Measurements from ENCODE around the gene PDK2. TPM values are rescaled to one million over a fixed set of nuclear protein-coding genes. Genes with fewer than 3 reads are reported as not detected.
A peak's percentile ranks its signal among the peaks of the same experiment; 100 is the strongest.

Gene PDK2
- total RNA-seq, 4 donors from 2014 or later: 111 to 335 (median 124) TPM

- H3K4me3 ChIP-seq: no peak overlapping the region
These were observed 45.1 kb downstream of the PDK2 start for GRCh38 chr17:50139950-50140885.

DNA sequence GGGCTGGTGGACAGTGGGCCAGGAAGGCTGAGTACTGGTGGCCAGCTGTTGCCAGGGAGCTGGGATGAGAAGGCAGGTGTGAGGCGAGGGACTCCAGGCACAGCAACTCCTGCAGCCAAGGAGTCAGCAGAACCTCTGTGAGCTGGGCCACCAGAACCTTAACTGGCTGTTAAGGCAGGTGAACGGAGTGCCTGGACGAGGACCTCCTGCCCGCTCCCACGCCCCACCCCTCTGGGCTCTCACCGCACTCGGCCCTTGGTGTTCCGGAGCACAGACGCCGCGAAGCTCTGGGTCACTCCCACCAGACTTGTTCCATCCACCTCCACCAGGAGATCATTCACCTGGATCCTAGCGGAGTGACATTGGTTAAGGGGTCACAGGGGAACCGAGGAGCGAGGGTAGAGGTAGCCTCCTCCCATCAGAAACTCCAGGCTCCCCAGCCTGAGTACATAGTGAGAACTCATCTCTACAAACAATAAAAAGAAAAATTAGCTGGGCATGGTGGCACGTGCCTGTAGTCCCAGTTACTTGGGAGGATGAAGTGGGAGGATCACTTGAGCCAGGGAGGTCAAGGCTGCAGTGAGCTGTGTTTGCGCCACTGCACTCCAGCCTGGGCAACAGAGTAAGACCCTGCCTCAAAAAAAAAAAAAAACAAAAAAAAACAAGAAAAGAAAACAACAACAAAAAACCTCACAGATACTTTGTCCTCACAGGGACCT lies 46.0 kb downstream of the PDK2 start:
- H3K27ac ChIP-seq: peak overlapping the region in 3 of 4 donors; percentile 27 to 60 (median 53)

More at GRCh38 chr17:50139950-50140885, 45.1 kb downstream of the PDK2 start:
- no peaks in the 10 kb centered on the region for H3K27me3 ChIP-seq
- H3K36me3 ChIP-seq: peaks cover 0 to 66% of the 10 kb centered on the region in 2 donors
- no peak for TF ChIP-seq POLR2A (IDR thresholded peaks at IDR 0.05)
- TF ChIP-seq, protein P1, sequence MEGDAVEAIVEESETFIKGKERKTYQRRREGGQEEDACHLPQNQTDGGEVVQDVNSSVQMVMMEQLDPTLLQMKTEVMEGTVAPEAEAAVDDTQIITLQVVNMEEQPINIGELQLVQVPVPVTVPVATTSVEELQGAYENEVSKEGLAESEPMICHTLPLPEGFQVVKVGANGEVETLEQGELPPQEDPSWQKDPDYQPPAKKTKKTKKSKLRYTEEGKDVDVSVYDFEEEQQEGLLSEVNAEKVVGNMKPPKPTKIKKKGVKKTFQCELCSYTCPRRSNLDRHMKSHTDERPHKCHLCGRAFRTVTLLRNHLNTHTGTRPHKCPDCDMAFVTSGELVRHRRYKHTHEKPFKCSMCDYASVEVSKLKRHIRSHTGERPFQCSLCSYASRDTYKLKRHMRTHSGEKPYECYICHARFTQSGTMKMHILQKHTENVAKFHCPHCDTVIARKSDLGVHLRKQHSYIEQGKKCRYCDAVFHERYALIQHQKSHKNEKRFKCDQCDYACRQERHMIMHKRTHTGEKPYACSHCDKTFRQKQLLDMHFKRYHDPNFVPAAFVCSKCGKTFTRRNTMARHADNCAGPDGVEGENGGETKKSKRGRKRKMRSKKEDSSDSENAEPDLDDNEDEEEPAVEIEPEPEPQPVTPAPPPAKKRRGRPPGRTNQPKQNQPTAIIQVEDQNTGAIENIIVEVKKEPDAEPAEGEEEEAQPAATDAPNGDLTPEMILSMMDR (IDR thresholded peaks at IDR 0.05 in 4 of 5, conservative IDR thresholded peaks at IDR 0.05 in 1 of 5): peak; percentile 93 to 98 (median 97)
- H3K4me1 ChIP-seq: peaks cover 5 to 19% of the 10 kb centered on the region in 2 donors
- peak; percentile 71 to 82 for ATAC-seq
- intact Hi-C loops (cut with DNase I; ENCODE audit: low total_unique reads): loop anchor here (1.0 kb wide), 1 partner anchor 21 kb away; no protein-coding TSS in a partner anchor
- H3K27ac ChIP-seq: peak overlapping the region in 3 of 4 donors; percentile 34 to 60 (median 53)
- peak; percentile 57 to 78 for DNase-seq
- in situ Hi-C loops (cut with MboI; ENCODE audit: low sequenced_read_pairs in 4 of 4): no loop called here
- no peaks in the 10 kb centered on the region for H3K9me3 ChIP-seq

DNA sequence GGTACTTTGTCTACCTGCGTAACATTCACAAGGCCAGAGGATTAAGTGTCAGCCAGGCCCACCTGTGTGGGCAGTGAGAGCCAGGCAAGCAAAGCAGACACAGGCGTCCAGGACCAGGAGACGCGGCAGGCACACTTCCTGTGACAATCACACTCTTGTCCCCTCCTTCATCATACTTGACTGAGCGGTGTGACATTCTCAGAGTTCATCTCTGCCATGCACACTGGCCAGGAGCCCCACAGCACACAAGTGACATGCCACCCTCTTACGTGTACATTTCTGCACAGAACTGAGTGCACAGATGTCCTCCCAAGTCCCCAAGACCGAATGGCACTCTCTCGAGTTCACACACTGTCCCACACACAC lies 46.6 kb downstream of the PDK2 start:
- intact Hi-C loops (cut with DNase I; ENCODE audit: low total_unique reads): no loop called here
- Histone ChIP-seq H3K27ac (peak overlapping the region in 1 of 4 donors; percentile 10), H3K4me3 (no peak overlapping the region), H3K9me3 (no peaks in the 10 kb centered on the region), H3K36me3 (peaks cover 0 to 52% of the 10 kb centered on the region in 2 donors), H3K27me3 (no peaks in the 10 kb centered on the region), H3K4me1 (peaks cover 20 to 30% of the 10 kb centered on the region in 2 donors)
- ATAC-seq (no peak), DNase-seq (no peak)
- in situ Hi-C loops (cut with MboI; ENCODE audit: low sequenced_read_pairs in 4 of 4): no loop called here
- TF ChIP-seq, protein P1 (IDR thresholded peaks at IDR 0.05 in 4 of 5, conservative IDR thresholded peaks at IDR 0.05 in 1 of 5): no peak
- no peak for TF ChIP-seq POLR2A (IDR thresholded peaks at IDR 0.05)

More for the DNA sequence above, 46.0 kb downstream of the PDK2 start:
- DNase-seq (no peak), ATAC-seq (no peak)
- H3K4me3 ChIP-seq: no peak overlapping the region
- in situ Hi-C loops (cut with MboI; ENCODE audit: low sequenced_read_pairs in 4 of 4): no loop called here
- H3K4me1 ChIP-seq: peaks cover 15 to 24% of the 10 kb centered on the region in 2 donors
- no peaks in the 10 kb centered on the region for H3K9me3 ChIP-seq
- peaks cover 0 to 56% of the 10 kb centered on the region in 2 donors for H3K36me3 ChIP-seq
- intact Hi-C loops (cut with DNase I; ENCODE audit: low total_unique reads): no loop called here
- no peak for TF ChIP-seq POLR2A (IDR thresholded peaks at IDR 0.05)
- TF ChIP-seq, protein P1 (IDR thresholded peaks at IDR 0.05 in 4 of 5, conservative IDR thresholded peaks at IDR 0.05 in 1 of 5): no peak
- H3K27me3 ChIP-seq: no peaks in the 10 kb centered on the region

- ATAC-seq (no peak), DNase-seq (no peak)
- in situ Hi-C loops (cut with MboI; ENCODE audit: low sequenced_read_pairs in 4 of 4): no loop called here
- Histone ChIP-seq H3K9me3 (no peaks in the 10 kb centered on the region), H3K4me1 (peaks cover 39 to 49% of the 10 kb centered on the region in 2 donors), H3K36me3 (peaks cover 0 to 37% of the 10 kb centered on the region in 2 donors), H3K4me3 (no peak overlapping the region), H3K27me3 (no peaks in the 10 kb centered on the region), H3K27ac (peak overlapping the region in 1 of 4 donors; percentile 93)
- TF ChIP-seq POLR2A (IDR thresholded peaks at IDR 0.05): no peak
- TF ChIP-seq, protein P1 (IDR thresholded peaks at IDR 0.05 in 4 of 5, conservative IDR thresholded peaks at IDR 0.05 in 1 of 5): no peak
- intact Hi-C loops (cut with DNase I; ENCODE audit: low total_unique reads): no loop called here
These were observed 48.5 kb downstream of the PDK2 start for GRCh38 chr17:50143461-50144176.
